ENCODE results near the gene AHCTF1.

The AHCTF1 gene, protein sequence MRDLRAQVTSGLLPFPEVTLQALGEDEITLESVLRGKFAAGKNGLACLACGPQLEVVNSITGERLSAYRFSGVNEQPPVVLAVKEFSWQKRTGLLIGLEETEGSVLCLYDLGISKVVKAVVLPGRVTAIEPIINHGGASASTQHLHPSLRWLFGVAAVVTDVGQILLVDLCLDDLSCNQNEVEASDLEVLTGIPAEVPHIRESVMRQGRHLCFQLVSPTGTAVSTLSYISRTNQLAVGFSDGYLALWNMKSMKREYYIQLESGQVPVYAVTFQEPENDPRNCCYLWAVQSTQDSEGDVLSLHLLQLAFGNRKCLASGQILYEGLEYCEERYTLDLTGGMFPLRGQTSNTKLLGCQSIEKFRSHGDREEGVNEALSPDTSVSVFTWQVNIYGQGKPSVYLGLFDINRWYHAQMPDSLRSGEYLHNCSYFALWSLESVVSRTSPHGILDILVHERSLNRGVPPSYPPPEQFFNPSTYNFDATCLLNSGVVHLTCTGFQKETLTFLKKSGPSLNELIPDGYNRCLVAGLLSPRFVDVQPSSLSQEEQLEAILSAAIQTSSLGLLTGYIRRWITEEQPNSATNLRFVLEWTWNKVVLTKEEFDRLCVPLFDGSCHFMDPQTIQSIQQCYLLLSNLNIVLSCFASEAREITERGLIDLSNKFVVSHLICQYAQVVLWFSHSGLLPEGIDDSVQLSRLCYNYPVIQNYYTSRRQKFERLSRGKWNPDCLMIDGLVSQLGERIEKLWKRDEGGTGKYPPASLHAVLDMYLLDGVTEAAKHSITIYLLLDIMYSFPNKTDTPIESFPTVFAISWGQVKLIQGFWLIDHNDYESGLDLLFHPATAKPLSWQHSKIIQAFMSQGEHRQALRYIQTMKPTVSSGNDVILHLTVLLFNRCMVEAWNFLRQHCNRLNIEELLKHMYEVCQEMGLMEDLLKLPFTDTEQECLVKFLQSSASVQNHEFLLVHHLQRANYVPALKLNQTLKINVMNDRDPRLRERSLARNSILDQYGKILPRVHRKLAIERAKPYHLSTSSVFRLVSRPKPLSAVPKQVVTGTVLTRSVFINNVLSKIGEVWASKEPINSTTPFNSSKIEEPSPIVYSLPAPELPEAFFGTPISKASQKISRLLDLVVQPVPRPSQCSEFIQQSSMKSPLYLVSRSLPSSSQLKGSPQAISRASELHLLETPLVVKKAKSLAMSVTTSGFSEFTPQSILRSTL (N-terminal part only)

DNA sequence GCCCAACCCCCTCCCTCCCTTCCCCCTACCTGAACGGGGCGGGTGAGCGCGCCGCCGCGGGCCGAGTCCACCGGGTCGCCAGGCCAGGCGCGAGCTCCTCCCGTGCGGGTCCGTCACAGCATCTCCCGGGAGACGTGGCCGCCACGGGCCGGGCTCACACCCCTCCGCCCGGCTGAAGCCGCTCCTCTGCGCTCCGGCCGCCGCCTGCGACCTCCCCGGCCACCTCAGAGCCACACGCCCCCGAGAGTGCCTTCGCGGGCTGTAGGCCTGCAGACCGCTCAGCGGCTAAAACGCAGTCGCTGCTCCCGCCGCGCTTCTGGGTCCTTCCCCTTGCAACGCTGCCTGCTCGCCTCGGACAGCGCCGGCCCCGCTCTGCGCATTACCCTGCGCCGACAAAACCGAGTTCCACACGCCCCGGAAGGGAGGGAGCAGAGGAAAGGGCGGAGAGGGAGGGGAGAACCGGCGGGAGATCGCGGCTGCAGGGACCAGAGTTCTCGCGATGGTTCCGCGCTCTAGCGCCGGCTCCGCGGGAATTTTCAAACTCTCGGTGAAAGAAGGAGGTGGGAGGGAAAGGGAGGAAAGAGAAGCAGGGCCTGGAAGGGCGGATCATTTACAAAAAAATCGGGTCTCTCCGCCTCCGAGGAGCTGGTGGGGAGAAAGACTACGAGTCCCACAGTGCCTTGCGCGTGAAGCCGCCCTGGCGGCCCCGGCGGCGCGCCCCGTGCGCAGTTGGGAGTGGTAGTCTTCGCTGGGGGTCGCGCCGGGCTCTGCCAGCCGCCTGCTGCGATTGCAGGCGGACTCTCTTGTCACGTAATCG, at the start of gene AHCTF1:
TSS of gene AHCTF1 (minus strand) at position 400 of the 817 bp plus-strand sequence. CDS start 13,578 bp downstream, outside the sequence.
- DNase-seq (ENCODE audit: low read depth) = peak; percentile 92

DNA sequence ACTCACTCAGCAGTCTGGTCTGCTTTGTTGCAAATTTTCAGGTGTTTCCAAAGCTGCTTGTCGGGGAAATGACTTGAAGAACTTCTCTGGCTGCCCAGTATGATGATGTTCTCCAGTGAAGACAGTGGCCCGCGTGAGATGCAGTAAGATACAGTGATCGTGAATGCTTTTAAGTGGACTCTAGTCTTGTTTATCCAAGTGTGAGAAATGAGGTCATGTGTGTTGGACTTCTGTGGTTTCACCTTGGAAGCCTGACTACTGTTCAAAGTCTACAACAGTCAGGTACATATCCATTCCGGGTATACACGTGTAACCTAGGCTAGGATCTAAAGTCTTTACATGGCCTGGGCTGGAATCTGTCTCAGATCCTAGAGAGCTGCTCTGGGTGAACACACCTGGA, 47.0 kb upstream of the AHCTF1 start:
- DNase-seq (ENCODE audit: low read depth) = no peak

DNA sequence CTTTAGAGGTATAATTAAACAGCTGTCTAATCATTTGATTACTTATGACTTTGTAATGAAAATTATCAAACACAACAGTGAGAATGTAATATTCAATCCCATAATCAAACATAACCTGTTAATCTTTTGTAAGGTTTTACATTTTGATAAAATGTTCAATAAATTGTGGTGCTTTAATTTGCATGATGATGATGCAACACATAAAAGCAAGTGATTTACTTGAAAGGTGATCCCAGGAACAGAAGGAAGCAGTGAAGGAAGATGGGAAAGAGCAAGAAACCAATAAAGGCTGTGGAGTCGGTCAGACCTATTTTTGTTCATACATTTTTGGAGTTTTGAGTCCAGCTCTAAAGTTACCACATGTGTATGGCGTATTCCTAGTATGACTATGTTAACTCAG, 46.5 kb upstream of the AHCTF1 start:
- no peak for DNase-seq (ENCODE audit: low read depth)

DNA sequence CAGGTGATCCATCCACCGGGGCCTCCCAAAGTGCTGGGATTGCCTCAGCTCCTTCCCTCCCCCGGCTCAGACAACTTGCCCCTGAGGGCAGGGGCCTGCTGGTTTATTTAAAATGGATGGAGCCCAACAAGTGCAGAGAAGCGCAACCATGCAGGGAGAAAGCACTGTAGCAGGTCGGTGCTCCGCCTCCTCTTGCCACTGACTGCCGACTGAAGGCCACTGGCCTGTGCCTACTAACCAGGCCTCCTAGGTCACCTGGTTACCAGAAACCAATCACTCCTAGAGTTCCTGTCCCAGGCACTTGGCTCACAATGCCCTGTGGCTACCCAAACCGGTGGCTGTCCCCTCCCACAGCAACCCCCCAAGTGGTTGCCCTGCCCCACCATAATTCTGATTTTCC, 40.2 kb upstream of the AHCTF1 start:
- DNase-seq (ENCODE audit: low read depth) = no peak

DNA sequence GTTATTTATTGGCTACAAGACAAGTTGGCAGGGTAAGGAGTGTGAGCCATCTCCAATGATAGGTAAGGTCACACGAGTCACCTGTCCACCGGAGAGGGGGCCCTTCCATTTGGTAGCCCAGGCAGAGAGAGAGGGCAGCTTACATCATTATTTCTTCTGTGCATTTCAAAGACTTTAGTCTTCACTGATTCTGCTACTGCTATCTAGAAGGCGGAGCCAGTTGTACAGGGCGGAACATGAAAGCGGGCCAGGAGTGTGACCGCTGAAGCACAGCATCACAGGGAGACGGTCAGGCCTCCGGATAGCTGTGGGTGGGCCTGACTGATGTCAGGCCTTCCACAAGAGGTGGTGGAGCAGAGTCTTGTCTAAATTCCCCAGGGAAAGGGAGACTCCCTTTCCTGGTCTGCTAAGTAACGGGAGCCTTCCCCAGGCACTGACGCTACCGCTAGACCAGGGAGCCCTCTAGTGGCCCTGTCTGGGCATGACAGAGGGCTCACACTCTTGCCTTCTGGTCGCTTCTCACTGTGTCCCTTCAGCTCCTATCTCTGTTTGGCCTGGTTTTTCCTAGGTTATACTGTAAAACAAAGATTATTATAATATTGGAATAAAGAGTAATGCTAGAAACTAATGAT, 39.5 kb upstream of the AHCTF1 start:
- DNase-seq (ENCODE audit: low read depth) = no peak

DNA sequence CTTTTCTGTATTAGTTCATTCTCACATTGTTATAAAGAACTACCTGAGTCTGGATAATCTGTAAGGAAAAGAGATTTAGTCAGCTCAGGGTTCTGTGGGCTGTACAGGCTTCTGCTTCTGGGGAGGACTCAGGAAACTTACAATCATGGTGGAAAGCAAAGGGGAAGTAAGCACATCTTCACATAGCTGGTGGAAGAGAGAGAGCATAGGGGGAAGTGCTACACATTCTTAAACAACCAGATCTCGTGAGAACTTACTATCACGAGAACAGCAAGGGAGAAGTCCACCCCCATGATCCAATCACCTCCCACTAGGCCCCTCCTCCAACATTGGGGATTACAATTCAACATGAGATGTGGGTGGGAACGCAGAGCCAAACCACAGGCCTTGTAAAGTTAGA, 37.9 kb upstream of the AHCTF1 start:
- no peak for DNase-seq (ENCODE audit: low read depth)

DNA sequence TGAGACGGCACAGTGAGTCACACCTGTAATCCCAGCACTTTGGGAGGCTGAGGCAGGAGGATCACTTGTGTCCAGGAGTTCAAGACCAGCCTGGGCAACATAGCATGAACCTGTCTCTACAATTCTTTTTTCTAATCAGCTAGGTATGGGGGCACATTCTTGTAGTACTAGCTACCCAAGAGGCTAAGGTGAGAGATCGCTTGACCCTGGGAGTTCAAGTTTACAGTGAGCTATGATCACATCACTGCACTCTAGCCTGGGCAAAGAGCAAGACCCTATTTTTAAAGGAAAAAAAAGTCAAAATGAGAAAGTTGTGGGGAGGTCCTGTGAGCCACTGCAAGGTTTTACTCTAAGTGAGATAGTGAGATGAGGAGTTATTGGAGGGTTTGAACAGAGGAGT, 34.8 kb upstream of the AHCTF1 start:
- no peak for DNase-seq (ENCODE audit: low read depth)

DNA sequence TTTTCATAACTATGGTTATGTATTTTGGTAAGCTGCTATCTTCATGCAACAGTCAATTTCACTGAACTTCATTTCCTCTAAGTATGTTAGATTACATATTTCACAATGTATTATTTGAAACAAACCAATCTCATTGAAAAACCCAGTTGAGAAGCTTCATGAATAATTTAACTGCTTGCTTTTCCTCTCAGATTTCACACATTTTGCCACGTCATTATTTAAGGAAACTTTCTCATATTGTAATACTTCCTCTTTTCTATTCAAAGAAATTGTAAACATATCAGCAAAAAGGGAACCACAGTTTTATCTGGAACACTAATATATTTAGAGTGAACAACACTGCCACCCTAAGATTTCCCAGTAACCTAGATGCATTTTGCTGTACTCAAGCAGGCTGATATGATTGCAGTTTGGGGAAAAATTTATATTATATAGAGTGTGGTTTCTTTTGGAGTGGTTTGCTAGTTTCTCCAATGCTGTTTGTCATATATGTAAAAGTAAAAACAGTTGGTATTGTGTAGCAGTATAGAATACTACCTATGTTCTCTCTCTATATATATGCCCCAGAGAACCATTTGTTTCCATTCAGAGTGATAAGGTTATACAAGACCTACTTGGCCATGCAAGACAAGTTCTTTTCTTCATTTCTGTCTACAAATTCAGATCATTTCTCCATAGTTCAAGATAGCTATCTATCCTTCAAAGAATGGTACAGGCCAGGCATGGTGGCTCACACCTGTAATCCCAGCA, 28.4 kb upstream of the AHCTF1 start:
- DNase-seq (ENCODE audit: low read depth) = no peak

DNA sequence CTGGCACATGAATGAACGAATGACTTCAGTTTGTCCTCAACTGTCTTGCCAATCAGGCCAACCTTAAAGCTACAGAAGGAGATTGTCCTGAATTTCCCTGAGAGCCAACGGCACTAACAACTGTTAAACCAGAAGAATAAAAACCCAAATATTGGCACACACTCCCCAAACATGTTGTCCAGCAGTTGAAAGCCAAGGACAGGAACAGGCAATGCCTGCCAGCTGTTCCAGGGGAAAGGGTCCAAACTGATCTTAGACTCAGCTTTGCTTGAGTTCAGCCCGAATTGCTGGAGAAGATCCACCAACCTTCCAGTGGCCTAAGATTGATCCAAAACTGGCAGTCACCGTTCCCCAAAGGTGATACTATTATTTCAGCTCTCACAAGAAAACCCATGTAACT, 22.4 kb upstream of the AHCTF1 start:
- DNase-seq (ENCODE audit: low read depth) = no peak

DNA sequence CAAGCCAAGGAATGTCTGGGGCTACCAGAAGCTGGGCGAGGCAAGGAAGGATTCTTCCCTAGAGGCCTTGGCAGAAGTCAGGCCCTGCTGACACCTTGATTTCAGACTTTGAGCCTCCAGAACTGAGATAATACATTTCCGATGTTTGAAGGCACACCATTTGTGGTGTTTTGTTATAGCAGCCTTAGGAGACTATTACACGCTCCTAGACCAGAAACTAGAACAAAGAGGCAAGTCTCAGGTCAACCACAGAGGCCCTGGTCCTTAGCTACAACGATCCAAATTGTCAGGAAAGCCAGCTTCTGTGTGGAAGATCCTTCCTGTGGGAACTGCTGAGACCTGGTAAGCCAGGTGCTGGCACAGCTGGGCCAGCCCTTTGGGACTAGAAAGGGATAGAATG, 19.7 kb upstream of the AHCTF1 start:
- DNase-seq (ENCODE audit: low read depth) = no peak

DNA sequence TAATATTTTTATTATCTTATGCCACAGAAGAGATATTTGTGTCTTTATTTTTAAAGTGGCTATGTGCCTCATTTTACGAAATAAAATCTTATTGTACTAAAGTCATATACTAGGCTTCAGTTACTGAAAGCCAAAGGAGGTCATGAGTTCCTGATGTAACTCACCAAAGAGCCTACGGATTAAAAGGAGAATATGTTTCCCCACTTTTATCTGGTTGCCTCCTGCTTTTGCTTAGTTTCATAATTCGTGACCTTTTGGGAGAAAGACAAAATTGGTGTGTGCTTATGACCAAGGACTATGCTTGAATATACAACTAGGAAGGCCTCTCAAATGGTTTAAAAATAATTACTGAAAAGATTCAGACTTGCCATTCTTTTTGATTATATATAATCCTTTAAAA, 18.2 kb upstream of the AHCTF1 start:
- DNase-seq (ENCODE audit: low read depth) = no peak

DNA sequence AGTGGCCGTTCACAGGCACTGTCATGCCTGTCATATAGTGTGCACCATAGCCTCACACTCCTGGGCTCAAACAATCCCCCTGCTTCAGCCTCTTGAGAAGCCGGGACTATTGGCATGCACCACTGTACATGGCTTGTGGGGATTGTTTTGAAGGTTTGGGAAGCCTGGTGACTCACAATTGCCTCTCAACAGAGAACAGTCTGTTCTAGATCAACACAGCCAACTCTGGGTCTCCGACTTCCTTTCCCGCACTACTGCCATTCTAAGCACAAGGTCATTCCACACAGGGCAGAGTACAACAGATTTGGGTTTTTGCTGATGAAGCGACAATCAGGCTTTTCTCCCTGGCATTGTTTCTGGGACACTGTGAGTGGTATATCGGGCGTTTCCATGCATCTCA, 15.5 kb upstream of the AHCTF1 start:
- no peak for DNase-seq (ENCODE audit: low read depth)

DNA sequence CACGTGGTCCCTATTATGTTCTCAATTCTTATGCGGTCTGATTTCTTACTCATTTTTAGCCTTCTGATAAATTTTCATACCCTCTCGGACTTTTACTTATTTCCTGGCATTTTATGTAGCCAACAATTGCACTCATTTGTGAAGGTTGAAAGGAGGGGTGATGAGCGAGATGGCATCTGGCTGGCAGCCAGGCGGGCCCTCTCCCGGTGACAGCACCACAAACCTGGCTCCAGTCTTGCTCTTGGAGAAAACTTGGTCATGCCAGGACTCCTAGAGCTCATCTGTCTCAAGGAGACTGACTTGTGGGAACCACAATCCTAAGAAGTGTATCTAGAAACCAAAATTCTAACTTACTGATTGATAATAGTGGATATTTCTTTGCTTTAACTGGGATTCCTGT, 14.6 kb upstream of the AHCTF1 start:
- DNase-seq (ENCODE audit: low read depth) = no peak

DNA sequence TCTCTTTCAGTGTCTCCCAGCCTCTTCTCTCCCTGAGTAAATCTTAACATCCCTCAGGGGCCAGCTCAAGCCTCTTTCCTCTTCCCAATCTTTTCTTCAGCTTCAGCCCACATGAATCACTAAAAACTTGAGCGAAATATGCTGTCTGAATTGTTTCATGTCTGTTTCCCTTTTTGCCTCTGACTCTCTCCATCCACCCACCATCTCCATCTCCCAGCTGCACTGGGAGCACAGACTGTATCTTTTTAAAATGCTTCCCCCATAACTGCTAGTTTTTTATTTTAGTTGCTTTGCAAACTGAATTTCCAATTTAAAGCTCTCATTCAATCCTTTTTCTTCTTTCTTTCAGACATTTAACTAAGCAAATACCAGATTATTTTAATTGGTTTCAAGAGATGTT, 3.0 kb upstream of the AHCTF1 start:
- no peak for DNase-seq (ENCODE audit: low read depth)

DNA sequence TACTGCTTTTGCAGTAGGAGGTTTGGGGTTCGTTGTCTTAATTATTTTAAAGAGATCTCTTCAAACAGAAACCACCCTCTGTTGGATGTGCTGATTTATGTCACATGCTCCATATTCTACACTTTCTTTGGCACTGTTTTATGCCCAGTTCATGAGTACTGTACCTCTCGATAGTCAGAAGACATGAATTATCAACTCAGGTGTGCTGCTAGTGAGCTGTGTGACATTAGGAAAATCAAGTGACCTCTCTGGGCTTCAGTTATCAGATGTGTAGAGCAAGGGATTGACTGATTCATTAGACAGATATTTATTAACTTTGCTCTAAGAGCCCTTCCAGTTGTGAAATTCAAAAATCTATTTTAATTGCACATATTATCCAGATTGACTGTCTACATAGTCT, 2.1 kb upstream of the AHCTF1 start:
- DNase-seq (ENCODE audit: low read depth) = no peak

DNA sequence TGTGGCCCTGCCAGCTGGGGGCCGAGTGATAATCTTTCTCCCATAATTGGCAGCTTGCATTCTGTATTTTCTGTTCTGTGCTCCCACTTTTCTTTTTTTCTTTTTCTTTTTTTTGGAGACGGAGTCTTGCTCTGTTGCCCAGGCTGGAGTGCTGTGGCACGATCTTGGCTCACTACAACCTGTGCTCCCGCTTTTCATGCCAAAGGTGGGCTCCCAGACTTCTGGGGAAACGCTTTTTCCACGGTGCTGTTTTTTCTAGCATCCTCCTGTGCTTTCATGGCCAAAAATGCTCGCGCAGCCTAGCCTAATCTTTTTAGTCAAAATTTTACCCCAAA, 585 bp upstream of the AHCTF1 start:
- DNase-seq (ENCODE audit: low read depth) = no peak

DNA sequence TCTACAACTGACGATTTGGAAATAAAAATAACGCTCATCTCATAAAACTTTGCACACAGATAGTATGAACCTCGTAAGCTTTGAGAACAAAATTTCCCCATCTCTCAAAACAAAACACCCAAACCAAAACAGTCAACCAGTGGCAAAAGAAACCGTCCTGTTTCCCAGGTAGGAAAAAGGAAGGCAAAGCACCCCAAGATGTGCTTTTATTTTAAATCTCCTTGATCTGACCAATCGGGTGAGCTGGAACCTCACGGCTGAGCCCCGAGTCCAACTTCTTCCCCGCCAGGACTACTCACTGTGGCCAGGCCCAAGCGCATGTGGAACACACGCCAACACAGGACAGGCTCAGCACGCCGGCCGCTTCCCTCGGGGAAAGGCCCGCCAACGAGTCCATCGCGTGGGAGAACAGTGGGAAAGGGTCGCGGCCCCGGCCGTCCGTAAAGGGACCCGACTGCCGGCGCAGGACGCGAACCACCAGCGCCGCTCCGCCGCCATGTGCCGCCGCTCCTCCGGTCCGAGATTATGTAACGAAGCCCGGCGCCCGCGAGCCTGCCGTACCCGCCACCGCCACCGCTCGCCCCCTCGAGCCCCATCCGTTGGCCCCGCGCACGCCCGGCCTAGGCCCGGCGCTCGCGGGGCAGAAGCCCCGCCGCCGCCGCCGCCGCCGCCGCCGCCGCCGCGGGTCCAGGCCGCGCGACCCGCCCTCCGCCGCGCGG, 759 bp downstream of the AHCTF1 start:
- peak; percentile 36 for DNase-seq (ENCODE audit: low read depth)

DNA sequence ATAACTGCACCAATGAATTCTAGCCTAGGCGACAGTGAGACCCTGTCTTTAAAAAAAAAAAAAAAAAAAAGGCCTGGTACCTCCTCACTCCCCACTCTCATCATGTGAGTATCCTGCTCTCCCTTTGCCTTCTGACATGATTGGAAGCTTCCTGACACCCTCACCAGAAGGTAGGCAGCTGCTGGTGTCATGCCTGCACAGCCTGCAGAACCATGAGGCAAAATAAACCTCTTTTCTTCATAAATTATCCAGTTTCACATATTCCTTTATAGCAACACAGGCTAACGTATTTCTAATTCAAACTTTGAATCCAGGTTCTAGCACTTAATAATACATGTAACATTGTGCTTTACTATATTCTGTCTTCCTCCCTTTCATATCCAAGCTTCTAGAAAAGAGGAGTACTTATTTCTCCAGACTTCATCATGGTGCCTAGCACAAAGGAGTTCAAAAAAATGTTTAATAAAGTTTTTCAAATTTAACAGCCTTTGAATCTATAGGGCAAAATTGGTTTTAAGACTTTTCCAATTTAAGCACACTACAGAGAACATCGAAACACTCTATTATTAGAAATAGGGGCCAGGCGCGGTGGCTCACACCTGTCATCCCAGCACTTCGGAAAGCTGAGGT, 5.6 kb downstream of the AHCTF1 start:
- DNase-seq (ENCODE audit: low read depth) = no peak

DNA sequence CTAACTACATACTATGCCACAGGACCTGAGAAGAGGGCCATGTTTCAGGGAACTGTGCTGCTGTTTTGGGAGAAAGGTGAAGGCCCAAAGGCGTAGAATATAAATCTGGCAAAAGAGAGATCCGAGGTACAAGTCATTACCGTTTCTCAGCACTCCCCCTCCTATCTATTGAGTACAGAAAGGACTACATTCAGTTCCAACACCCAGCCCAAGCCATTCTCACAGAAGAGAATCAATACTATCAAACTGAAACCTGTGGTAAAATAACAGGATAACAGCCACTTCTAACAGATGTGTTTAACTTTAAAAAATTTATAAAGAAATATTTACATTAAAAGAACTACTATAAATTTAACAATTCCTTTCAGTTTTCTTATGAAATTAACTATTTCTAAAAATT, 7.8 kb downstream of the AHCTF1 start:
- DNase-seq (ENCODE audit: low read depth) = no peak

DNA sequence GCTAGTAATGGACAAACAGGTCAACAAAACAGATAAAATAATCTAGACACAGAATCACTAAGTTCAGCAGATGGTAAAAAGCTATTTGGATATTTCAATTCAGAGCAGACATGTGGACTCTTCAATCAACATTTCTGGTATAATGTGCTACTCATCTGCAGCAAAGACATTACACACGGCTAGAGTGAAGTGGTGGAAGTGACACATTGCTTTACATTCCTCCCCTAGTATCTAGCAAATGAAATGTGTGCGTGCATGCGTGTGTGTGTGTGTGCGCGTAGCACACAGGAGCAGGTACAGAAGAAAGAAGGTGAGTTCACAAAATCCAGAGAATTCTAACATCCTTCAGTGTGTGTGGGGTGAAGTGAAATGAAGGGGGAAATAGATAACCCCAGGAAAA, 8.3 kb downstream of the AHCTF1 start:
- no peak for DNase-seq (ENCODE audit: low read depth)
